GM23338 (cell line): Measurements from ENCODE around the gene CASTOR1.

ENCODE experiments used
- CREB1 ChIP-seq: fragments of 250-450 bp; sonication (Bioruptor Pico); IDR thresholded peaks from 2 replicates; pipeline ENCODE4 v1.5.0; 2020; ENCODE audit warnings: low read depth, mild to moderate bottlenecking, moderate library complexity
- EZH2 ChIP-seq: fragments of 200-600 bp; sonication (generic); IDR thresholded peaks from one replicate; pipeline ENCODE4 v1.8.0; 2017; ENCODE audit warnings: antibody characterized with exemption, mild to moderate bottlenecking, low read depth; ENCODE audit not compliant: unreplicated experiment
- EZH2phosphoT487 ChIP-seq: fragments of 200-600 bp; sonication (generic); IDR thresholded peaks from one replicate; pipeline ENCODE4 v1.8.1; 2018; ENCODE audit warnings: antibody characterized with exemption; ENCODE audit not compliant: unreplicated experiment
- JUNB ChIP-seq: IDR thresholded peaks from one replicate; pipeline ENCODE4 v1.6.1; 2016; ENCODE audit warnings: antibody characterized with exemption; ENCODE audit not compliant: unreplicated experiment
- POLR2AphosphoS5 ChIP-seq: IDR thresholded peaks from 2 replicates; pipeline ENCODE4 v1.6.1; 2016; ENCODE audit warnings: antibody characterized with exemption, low read depth
- ZNF331 ChIP-seq: fragments of 250-450 bp; sonication (Bioruptor Pico); IDR thresholded peaks from 2 replicates; pipeline ENCODE4 v1.5.0; 2020; ENCODE audit warnings: low read depth, mild to moderate bottlenecking, moderate library complexity
- TF ChIP-seq, protein P1 (sequence below), 2 experiments: fragments of 200-600 bp in 1 of 2; sonication (generic) in 1 of 2; conservative IDR thresholded peaks; 2 replicates each; pipeline versions ENCODE4 v1.5.1 to v1.6.1; 2016 to 2017; ENCODE audit warnings: antibody characterized with exemption in 2 of 2, low read depth in 2 of 2, mild to moderate bottlenecking in 2 of 2, moderate library complexity in 1 of 2

DNA sequence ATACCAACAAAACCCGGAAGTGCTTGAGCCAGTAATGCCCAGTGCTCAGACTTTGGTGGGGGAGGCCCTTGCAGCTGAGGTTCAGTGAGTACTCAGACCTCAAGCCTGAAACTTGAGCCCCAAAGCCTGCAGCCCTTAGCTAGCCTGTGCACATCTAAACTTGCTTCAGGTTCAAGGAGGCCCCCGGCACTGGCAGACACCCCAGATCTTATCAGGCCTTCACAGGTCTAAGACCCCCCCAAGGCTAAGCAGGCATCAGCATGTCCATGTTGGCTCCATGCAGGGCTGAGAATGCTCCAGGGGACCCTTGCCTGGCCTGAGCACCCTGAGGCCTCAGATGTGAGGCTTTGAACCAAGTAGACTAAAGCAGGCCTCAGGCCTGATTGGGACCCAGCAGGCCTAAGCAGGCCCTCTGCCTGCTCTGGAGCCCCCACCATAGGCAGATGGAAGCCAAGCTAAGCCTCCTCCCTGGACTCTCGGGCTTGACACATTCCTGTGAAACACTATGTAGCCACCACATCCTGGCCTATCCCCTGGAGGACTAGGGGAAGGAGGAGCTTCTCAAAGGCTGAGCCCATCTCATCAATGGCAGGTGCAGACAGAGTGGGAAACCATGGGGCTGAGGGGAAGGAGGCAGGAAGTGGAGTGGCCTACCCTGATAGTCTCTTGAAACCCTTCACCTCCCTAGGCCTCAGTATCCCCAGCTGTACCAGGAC, 1.2 kb upstream of the CASTOR1 start:
- TF ChIP-seq, protein P1, sequence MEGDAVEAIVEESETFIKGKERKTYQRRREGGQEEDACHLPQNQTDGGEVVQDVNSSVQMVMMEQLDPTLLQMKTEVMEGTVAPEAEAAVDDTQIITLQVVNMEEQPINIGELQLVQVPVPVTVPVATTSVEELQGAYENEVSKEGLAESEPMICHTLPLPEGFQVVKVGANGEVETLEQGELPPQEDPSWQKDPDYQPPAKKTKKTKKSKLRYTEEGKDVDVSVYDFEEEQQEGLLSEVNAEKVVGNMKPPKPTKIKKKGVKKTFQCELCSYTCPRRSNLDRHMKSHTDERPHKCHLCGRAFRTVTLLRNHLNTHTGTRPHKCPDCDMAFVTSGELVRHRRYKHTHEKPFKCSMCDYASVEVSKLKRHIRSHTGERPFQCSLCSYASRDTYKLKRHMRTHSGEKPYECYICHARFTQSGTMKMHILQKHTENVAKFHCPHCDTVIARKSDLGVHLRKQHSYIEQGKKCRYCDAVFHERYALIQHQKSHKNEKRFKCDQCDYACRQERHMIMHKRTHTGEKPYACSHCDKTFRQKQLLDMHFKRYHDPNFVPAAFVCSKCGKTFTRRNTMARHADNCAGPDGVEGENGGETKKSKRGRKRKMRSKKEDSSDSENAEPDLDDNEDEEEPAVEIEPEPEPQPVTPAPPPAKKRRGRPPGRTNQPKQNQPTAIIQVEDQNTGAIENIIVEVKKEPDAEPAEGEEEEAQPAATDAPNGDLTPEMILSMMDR (conservative IDR thresholded peaks at IDR 0.05; ENCODE audit: low read depth in 2 of 2): no peak
- TF ChIP-seq EZH2 (no peak), EZH2phosphoT487 (no peak), ZNF331 (CRISPR knock-in tag) (no peak), POLR2AphosphoS5 (no peak), JUNB (no peak), CREB1 (CRISPR knock-in tag) (no peak)
